Activated naive CD4-positive, alpha-beta T cell treated with anti-CD3 and anti-CD28 coated beads, Interleukin-2, amount 50 U/mL, for 24 hours (primary cell): ENCODE results near the gene MGAM2.

Source experiments
- H3K27ac Mint-ChIP-seq: one replicate; pipeline ENCODE4 v1.8.0; 2021; ENCODE audit warnings: mild to moderate bottlenecking, mixed read lengths
- H3K27me3 Mint-ChIP-seq: one replicate; pipeline ENCODE4 v1.8.0; 2021; ENCODE audit warnings: mixed read lengths
- H3K36me3 Mint-ChIP-seq: one replicate; pipeline ENCODE4 v1.8.0; 2021; ENCODE audit warnings: mixed read lengths
- H3K4me1 Mint-ChIP-seq: one replicate; pipeline ENCODE4 v1.8.0; 2021; ENCODE audit warnings: mixed read lengths
- H3K4me3 Mint-ChIP-seq: one replicate; pipeline ENCODE4 v1.8.0; 2021; ENCODE audit warnings: mild to moderate bottlenecking, mixed read lengths
- H3K9me3 Mint-ChIP-seq: one replicate; pipeline ENCODE4 v1.8.0; 2021; ENCODE audit warnings: mixed read lengths

MGAM2 gene

DNA sequence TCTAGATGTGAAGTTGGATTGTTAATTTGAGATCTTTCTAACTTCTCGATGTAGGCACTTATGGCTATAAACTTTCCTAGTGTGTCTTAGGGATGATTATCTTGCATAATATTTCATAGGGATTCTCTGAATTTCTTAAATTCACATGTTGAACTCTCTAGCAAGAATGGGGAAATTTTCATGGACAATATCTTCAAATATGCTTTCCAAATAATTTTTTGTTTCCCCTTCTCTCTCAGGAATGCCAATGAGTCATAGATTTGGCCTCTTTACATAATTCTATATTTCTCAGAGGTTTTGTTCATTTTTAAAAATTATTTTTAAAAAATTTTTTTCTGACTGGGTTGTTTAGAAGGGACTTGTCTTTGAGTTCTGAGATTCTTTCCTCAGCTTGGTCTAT lies 68.9 kb downstream of the MGAM2 start:
- peaks cover 3% of the 10 kb centered on the region for H3K27me3 Mint-ChIP-seq
- H3K4me3 Mint-ChIP-seq, result no peak overlapping the region
- H3K27ac Mint-ChIP-seq, result no peak overlapping the region
- H3K36me3 Mint-ChIP-seq, result no peaks in the 10 kb centered on the region
- H3K4me1 Mint-ChIP-seq, result no peaks in the 10 kb centered on the region
- no peaks in the 10 kb centered on the region for H3K9me3 Mint-ChIP-seq

DNA sequence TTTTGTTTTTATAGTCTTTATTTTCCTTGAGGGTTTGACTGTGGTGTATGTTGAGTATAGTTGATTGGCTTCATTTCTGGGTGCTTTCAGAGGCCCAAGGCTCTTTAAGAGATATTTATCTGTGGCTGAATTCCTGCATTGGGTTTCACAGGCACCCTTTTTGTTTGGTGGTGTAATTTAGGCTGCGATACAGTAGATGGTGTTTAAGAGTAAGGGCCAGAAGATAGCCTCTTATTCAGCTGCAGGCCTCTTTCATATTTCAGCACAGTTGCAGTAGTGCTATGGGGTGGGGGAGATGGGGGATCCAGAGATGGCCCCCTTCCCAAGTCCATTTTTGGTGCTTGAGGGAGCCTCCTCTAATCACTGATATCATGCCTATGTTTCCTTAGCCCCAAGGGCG lies 69.7 kb downstream of the MGAM2 start:
- no peaks in the 10 kb centered on the region for H3K9me3 Mint-ChIP-seq
- no peak overlapping the region for H3K4me3 Mint-ChIP-seq
- peaks cover 6% of the 10 kb centered on the region for H3K27me3 Mint-ChIP-seq
- H3K4me1 Mint-ChIP-seq, result no peaks in the 10 kb centered on the region
- H3K36me3 Mint-ChIP-seq, result no peaks in the 10 kb centered on the region
- no peak overlapping the region for H3K27ac Mint-ChIP-seq

DNA sequence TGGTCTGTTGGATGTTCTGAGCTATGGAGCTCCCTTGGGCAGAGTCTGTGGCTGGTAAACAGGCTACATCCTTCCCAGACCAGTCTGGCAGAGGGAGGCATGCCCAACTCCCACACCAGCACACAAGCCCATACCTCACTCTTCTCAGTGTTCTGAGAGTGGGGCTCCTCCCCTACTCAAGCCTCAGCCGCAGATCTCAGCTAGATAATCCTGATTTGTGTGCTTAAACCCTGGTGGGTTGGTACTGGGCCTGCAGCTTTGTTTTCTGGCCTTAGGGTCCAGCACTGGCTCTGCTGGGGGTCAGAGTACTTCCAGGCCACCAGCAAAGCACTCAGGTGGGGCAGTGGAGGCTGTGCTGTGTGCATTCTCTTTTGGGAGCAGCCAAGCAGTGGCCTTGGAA lies 70.4 kb downstream of the MGAM2 start:
- Mint-ChIP-seq H3K9me3 (no peaks in the 10 kb centered on the region), H3K4me1 (no peaks in the 10 kb centered on the region), H3K27ac (no peak overlapping the region), H3K27me3 (peaks cover 6% of the 10 kb centered on the region), H3K36me3 (no peaks in the 10 kb centered on the region), H3K4me3 (no peak overlapping the region)

DNA sequence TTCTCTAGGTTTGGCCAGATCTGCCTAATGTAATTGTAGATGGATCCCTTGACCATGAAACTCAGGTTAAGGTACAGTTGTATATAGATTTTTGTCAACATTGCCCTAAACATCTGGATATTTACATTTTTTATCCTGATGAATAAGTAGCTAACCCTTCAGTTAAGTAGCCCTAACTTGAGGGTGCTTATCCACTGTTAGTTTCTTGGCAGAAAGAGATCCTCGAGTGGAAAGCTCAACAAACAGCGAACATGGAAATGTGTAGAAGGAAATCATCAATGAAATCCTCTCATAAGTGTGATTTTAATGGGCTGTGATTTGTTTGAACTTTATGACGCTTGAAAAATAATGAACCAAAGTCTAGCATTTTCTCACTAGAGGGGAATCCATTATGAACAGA lies 73.6 kb downstream of the MGAM2 start:
- Mint-ChIP-seq H3K27me3 (peaks cover 4% of the 10 kb centered on the region), H3K4me3 (no peak overlapping the region), H3K36me3 (no peaks in the 10 kb centered on the region), H3K4me1 (no peaks in the 10 kb centered on the region), H3K27ac (no peak overlapping the region), H3K9me3 (no peaks in the 10 kb centered on the region)

DNA sequence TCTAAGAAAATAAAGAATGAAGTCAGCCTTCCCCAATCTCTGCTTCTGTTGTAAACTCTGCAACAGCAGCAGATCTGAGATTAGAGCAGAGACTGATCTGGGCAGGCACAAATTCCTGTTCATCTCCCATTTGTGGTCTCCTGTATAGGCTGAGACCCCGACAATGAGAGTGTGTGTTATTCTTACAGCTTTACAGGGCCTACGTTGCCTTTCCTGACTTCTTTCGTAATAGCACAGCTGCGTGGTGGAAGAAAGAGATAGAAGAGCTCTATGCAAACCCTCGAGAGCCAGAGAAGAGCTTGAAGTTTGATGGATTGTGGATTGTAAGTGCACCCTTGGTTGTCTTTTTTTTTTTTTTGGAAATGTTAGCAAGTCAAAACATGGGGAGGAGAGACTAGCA lies 74.3 kb downstream of the MGAM2 start:
- Mint-ChIP-seq H3K4me3 (no peak overlapping the region), H3K36me3 (no peaks in the 10 kb centered on the region), H3K4me1 (no peaks in the 10 kb centered on the region), H3K27ac (no peak overlapping the region), H3K27me3 (peaks cover 4% of the 10 kb centered on the region), H3K9me3 (no peaks in the 10 kb centered on the region)

DNA sequence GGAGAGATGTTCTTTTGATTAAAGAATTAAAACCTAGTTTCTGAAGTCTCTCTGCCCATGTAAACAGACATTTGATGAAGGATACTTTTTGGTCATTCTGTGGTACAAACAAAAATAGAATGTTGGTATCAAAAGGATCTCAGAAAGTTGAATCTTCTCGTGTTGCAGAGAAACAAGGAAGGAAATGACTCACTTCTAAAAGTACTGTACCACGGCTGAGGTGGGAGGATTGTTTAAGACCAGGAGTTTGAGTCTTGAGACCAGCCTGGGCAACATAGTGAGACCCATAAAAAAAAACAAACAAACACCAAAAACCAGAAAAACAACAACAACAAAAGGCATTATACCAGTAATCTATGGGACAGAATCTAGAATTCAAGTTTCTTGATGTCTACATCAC lies 76.6 kb downstream of the MGAM2 start:
- Mint-ChIP-seq H3K27me3 (peaks cover 6% of the 10 kb centered on the region), H3K4me1 (no peaks in the 10 kb centered on the region), H3K4me3 (no peak overlapping the region), H3K27ac (no peak overlapping the region), H3K9me3 (no peaks in the 10 kb centered on the region), H3K36me3 (no peaks in the 10 kb centered on the region)

DNA sequence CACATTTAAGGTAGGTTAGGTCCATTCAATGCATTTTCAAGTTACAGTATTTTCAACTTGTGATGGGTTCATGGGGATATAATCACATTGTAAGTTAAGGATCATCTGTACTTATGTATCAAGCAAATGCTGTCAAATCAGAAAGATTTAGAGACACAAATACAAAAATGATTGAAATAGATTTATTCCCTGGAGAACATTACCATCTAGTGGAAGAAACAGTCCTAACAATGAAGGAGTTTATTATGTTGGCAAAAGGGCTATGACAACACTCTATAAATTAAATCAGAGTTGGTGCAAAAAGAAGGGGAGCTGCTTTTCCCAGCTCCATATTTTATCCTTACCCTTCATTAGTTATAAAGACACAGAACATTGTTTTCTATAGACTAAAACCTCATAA lies 77.3 kb downstream of the MGAM2 start:
- H3K4me1 Mint-ChIP-seq, result no peaks in the 10 kb centered on the region
- no peak overlapping the region for H3K4me3 Mint-ChIP-seq
- H3K9me3 Mint-ChIP-seq, result no peaks in the 10 kb centered on the region
- H3K36me3 Mint-ChIP-seq, result no peaks in the 10 kb centered on the region
- H3K27ac Mint-ChIP-seq, result no peak overlapping the region
- H3K27me3 Mint-ChIP-seq, result peaks cover 6% of the 10 kb centered on the region

DNA sequence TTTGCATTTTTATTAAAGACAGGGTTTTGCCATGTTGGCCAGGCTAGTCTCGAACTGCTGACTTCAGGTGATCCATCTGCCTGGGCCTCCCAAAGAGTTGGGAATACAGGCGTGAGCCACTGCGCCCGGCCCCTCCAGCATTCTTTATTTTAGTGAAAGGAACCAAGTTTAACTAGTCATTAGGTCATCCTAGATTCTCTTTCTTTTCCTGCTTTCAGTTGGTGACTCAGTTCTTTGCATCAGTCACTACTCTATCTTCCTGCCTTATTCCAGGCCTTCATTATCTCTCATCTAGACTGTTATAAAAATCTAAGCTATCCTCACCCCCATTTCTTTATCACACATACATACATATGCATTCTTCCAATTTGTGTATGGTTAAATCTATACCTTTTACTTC lies 82.7 kb downstream of the MGAM2 start:
- no peaks in the 10 kb centered on the region for H3K4me1 Mint-ChIP-seq
- no peak overlapping the region for H3K27ac Mint-ChIP-seq
- no peaks in the 10 kb centered on the region for H3K36me3 Mint-ChIP-seq
- no peaks in the 10 kb centered on the region for H3K9me3 Mint-ChIP-seq
- H3K27me3 Mint-ChIP-seq, result peaks cover 12% of the 10 kb centered on the region
- no peak overlapping the region for H3K4me3 Mint-ChIP-seq

DNA sequence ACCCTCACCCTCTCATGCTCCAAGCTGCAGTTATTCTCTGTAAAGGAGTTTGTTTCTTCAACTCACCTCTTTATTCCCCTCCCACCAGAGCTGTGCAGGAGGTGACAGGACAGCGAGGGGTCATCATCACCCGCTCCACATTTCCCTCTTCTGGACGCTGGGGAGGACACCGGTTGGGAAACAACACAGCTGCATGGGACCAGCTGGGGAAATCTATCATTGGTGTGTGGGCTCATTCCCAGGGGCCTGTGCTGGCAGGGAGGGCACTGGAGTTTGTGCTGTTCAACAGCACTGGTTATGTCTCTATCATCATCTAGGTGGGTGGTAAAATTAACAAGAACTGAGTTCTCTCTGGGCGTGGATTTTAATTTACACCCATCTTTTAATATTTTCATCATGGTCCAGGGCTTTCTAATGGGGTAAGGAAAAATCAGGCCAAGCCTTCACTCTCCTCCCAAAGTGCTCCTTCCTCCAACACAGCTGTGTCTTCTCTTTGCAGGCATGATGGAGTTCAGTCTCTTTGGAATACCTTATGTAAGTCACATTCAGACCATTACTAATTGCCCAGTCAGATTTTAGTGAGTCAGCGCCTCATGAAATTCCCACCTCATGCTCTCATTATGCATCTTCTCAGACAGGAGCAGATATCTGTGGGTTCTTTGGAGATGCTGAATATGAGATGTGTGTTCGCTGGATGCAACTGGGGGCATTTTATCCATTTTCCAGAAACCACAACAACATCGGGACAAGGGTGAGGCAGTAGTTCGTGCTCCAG lies 84.7 kb downstream of the MGAM2 start:
- H3K27ac Mint-ChIP-seq, result no peak overlapping the region
- H3K27me3 Mint-ChIP-seq, result peaks cover 12% of the 10 kb centered on the region
- no peak overlapping the region for H3K4me3 Mint-ChIP-seq
- no peaks in the 10 kb centered on the region for H3K9me3 Mint-ChIP-seq
- no peaks in the 10 kb centered on the region for H3K4me1 Mint-ChIP-seq
- H3K36me3 Mint-ChIP-seq, result no peaks in the 10 kb centered on the region

DNA sequence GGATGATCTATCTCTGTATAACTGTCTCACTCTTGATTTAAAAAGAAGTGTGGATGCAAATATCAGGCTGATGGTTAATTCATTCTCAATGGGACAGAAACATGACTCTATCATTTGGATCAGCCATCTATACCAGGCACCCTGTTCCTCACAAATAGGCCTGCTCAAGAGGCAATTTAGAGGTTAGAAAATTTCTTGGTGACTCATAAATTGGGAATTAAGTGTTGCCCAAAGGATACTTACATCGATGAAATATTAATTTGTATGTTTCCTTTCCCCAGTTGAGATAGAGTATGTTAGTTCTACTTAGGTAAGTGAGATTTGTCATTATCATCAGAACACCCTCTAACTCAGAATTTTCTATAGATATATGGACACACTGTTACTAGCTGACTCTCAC lies 88.7 kb downstream of the MGAM2 start:
- H3K27ac Mint-ChIP-seq, result no peak overlapping the region
- H3K9me3 Mint-ChIP-seq, result no peaks in the 10 kb centered on the region
- no peak overlapping the region for H3K4me3 Mint-ChIP-seq
- H3K27me3 Mint-ChIP-seq, result peaks cover 18% of the 10 kb centered on the region
- no peaks in the 10 kb centered on the region for H3K36me3 Mint-ChIP-seq
- H3K4me1 Mint-ChIP-seq, result no peaks in the 10 kb centered on the region

DNA sequence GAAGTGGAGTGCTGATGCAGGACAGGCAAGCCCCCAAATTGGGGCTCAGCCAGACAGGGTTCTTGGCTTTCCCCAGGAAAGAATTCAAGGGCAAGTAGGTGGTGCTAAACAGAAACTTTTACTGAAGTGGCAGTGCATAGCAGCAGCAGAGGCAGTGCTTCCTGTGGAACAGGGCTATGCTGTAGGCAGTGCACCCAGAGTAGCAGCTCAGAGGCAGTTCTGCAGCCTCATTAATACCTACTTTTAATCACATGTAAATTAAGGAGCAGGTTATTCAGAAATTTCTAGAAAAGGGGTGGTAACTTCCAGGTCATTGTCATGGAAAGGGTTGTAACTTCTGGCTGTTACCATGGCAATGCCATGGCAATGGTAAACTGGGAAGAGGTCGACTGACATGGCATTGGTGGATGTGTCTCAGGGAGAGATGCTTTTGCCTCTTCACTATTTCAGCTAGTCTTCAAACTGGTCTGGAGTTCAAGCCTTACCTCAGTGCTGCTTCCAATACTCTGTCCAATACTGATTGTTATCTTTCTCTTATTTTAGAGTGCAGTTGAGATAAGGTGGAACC lies 117.1 kb downstream of the MGAM2 start:
- Mint-ChIP-seq H3K27ac (no peak overlapping the region), H3K36me3 (no peaks in the 10 kb centered on the region), H3K9me3 (no peaks in the 10 kb centered on the region), H3K27me3 (peaks cover 37% of the 10 kb centered on the region), H3K4me1 (no peaks in the 10 kb centered on the region), H3K4me3 (no peak overlapping the region)

DNA sequence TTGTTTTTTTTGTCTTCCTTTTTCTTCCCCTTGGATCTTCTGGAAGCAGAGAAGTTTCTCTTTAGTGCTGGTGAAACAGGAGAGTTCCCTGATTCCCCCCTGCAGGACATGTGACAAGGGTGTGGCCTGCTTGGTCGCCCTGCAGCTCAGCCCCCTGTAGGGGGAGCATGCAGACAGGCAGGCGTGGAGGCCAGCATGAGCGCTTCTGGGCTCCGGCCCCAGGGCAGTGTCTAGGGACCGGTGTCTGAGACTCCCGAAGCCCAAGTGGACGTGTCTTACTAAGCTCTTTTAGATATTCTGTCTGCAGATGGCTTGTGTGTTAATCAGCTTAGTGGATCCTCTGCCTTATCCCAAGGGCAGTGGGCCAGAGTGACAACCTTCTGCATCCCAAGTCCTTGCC lies 120.2 kb downstream of the MGAM2 start:
- Mint-ChIP-seq H3K9me3 (no peaks in the 10 kb centered on the region), H3K4me3 (no peak overlapping the region), H3K27ac (no peak overlapping the region), H3K36me3 (no peaks in the 10 kb centered on the region), H3K4me1 (no peaks in the 10 kb centered on the region), H3K27me3 (peaks cover 24% of the 10 kb centered on the region)

DNA sequence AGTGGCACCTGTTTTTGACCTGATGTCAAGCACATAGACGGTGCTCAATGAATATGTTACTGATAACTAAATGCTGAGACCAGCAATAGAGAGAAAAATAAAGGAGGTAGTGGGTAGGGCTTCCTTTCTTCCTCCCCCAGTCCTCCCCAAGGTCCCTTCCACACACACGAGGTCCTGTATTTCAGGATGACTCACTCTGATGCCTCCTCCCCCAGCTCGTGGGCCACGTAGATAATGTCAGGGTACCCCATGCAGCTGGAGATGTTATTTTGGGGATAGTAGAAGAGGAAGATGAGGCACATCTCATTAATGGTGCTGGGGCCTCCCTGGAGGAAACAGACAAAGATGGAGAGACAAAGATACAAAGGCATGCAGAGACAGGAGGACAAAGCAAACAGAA lies 129.0 kb downstream of the MGAM2 start:
- Mint-ChIP-seq H3K9me3 (no peaks in the 10 kb centered on the region), H3K27ac (no peak overlapping the region), H3K4me1 (no peaks in the 10 kb centered on the region), H3K4me3 (no peak overlapping the region), H3K36me3 (no peaks in the 10 kb centered on the region), H3K27me3 (peaks cover 12% of the 10 kb centered on the region)

DNA sequence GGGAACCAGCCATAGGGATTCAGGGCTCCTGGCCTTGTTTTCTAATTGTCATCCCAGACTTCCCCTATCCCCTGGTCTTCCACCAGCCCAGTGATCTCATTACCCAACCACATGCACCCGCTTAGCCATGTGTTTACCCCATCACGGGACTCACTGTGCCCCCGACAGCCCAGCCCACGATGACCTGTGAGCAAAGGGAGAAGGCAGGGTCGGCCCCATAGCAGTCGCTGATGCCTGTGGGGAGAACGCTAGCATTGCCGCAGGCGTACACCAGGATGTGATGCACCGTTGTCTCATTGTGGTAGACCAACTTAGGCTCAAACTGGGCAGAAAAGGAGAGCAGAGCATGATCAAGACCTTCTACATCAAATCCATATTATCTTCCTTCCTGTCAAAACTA lies 132.3 kb downstream of the MGAM2 start:
- Mint-ChIP-seq H3K27ac (no peak overlapping the region), H3K4me3 (no peak overlapping the region), H3K36me3 (no peaks in the 10 kb centered on the region), H3K4me1 (no peaks in the 10 kb centered on the region), H3K27me3 (peaks cover 9% of the 10 kb centered on the region), H3K9me3 (no peaks in the 10 kb centered on the region)

DNA sequence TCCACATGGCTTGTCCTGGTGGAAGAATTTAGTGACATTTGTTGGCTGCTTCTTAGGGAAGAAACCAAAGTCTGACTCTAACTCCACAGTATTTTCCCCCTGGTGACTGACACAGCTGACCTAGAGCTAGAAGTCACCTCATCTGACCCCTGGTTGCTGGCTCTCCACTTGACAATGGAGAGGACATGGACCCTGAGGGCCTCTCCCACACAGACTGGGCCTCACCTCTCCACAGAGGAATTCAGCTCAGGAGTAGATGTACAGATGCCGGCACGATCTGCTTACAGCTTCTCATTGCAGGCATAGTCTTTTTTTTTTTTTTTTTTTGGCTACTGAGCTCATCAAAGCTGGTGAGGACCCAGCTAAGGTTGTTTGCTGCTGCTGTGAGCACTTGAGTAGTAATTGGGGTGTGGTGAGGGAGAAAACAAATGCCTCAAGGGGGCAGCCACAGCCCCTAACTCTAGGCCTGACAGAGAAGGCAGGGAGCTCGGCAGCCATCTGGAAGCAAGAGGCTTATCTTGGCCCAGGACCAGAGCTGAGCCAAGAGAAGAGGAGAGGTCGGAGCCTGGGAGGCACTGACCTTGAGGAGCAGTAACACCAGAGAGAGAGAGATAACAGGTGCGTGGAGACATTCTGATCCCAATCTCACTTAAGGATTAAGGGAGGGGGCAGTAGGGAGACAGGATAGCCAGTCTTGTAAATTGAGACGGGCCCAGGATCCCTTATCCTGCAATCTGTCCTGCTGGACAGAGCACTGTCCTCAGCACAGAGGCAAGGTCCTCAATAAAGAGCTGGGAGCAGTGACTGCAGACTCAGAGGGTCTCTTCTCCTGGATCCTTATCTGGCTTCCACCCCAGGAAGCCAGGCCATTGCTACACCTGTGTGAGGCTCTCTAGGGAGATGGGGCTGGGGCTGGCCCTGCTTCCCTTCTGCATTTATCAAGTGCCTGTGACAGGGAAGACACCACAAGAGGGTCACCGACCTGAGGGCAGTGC lies 136.9 kb downstream of the MGAM2 start:
- Mint-ChIP-seq H3K4me1 (no peaks in the 10 kb centered on the region), H3K4me3 (no peak overlapping the region), H3K9me3 (no peaks in the 10 kb centered on the region), H3K27me3 (peaks cover 5% of the 10 kb centered on the region), H3K27ac (no peak overlapping the region), H3K36me3 (no peaks in the 10 kb centered on the region)

DNA sequence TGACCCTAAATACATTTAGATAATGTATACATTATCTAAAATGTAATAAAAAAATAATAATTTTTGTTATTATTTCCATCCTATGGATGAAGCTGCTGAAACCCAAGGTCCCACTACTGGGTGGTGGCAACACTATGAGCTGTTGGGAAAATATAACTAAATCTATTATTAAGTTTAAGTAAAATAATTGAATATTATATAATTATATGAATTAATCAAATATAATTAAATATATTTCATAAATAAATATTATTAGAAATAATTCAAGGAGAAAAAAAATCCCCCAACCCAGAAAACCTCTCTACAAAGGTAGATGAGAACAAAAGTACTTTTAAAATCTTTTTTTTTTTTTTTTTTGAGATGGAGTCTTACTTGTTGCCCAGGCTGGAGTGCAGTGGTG lies 138.4 kb downstream of the MGAM2 start:
- H3K27ac Mint-ChIP-seq, result no peak overlapping the region
- no peaks in the 10 kb centered on the region for H3K4me1 Mint-ChIP-seq
- no peaks in the 10 kb centered on the region for H3K36me3 Mint-ChIP-seq
- peaks cover 4% of the 10 kb centered on the region for H3K27me3 Mint-ChIP-seq
- no peak overlapping the region for H3K4me3 Mint-ChIP-seq
- no peaks in the 10 kb centered on the region for H3K9me3 Mint-ChIP-seq
